ENCODE data around the gene RHOBTB1. TPM values are rescaled to one million over a fixed set of nuclear protein-coding genes. Genes with fewer than 3 reads are reported as not detected.

RHOBTB1 gene
- total and polyA plus RNA-seq, 9 of the 15 experiments (the other 6 are each of a cell fraction or from before 2014, with no cell fraction given), result 1.7 to 11.7 (median 9.3) TPM

GRCh38 chr10:60942788-60943315 lies 1.1 kb downstream of the RHOBTB1 start (continued):
- TF ChIP-seq ZNF449 (CRISPR knock-in tag; IDR thresholded peaks at IDR 0.05), result no peak
- no peak for TF ChIP-seq DEAF1 (CRISPR knock-in tag; IDR thresholded peaks at IDR 0.05)
- no peak for TF ChIP-seq ZNF717 (CRISPR knock-in tag; IDR thresholded peaks at IDR 0.05)
- 0 out of 2 replicates have a peak, but pooled peaks have one; percentile 26 for TF ChIP-seq ZBTB17 (CRISPR knock-in tag; IDR thresholded peaks at IDR 0.05)
- TF ChIP-seq NR2C1 (IDR thresholded peaks at IDR 0.05), result no peak
- no peak for TF ChIP-seq NR2C1 (tag; IDR thresholded peaks at IDR 0.05)

GRCh38 chr10:60942134-60942787 lies 1.7 kb downstream of the RHOBTB1 start:
- Histone ChIP-seq H3K4me2 (ENCODE audit: insufficient read depth, low read length) (peak overlapping the region; percentile 92; the same call in 1 of the 2 replicates), H3K36me3 (ENCODE audit: control insufficient read depth, insufficient read depth, low read length) (no peaks in the 10 kb centered on the region), H3K79me2 (ENCODE audit: control insufficient read depth, insufficient read depth, low read length) (no peaks in the 10 kb centered on the region), H3K27me3 (ENCODE audit: control insufficient read depth in 2 of 2, insufficient read depth in 2 of 2, low read length in 2 of 2) (no peaks in the 10 kb centered on the region), H2AFZ (ENCODE audit: low read depth, low read length) (peak overlapping the region; percentile 95), H3K9me1 (ENCODE audit: control insufficient read depth, insufficient read depth, low read length) (no peaks in the 10 kb centered on the region), H3K4me1 (replicated peaks in 1 of 2; ENCODE audit: control insufficient read depth in 2 of 2, insufficient read depth in 2 of 2, low read length in 2 of 2) (peaks cover 23 to 24% of the 10 kb centered on the region in 2 experiments; a peak in 4 of 5 replicates), H3K27ac (ENCODE audit: extremely low read depth, low read depth, low read length) (peak overlapping the region; percentile 13; the same call in 1 of the 3 replicates), H3K9me3 (replicated peaks; ENCODE audit: control insufficient read depth, insufficient read depth, low read depth, low read length) (no peaks in the 10 kb centered on the region), H3K9ac (ENCODE audit: insufficient read depth in 1 of 2, low read depth in 2 of 2, low read length in 2 of 2) (peak overlapping the region in 1 of 2 experiments; percentile 86; a peak in 2 of 4 replicates), H3K4me3 (peak overlapping the region; percentile 67; the same call in 1 of the 2 replicates), H4K20me1 (replicated peaks; ENCODE audit: control insufficient read depth, insufficient read depth, low read length) (no peaks in the 10 kb centered on the region)
- WGBS (ENCODE audit: insufficient coverage, low coverage, missing lambda C conversion rate), result 43% methylated on average over 2 of the region's 2 CpGs
- BruUV-seq (replicated peaks), result no TSS peak
- intact Hi-C loops (cut with micrococcal nuclease) (no loop called here), in situ Hi-C loops (cut with MboI) (no loop called here)
- ChIA-PET POLR2A (interaction anchor here (0.9 to 2.5 kb wide), 6 partner anchors 9 to 33 kb away, joined by 3 to 18 read pairs (median 4); no protein-coding TSS in a partner anchor), CTCF (ENCODE audit: low intra/inter-chr PET ratio) (no interaction called here)
- no peak for FAIRE-seq
- TF ChIP-seq MECOM (CRISPR knock-in tag; IDR thresholded peaks at IDR 0.05), result 0 out of 2 replicates have a peak, but pooled peaks have one; percentile 7
- TF ChIP-seq FOXJ2 (tag; IDR thresholded peaks at IDR 0.05), result peak; percentile 6; the same call in 1 of the 2 replicates
- no peak for TF ChIP-seq PHTF2 (CRISPR knock-in tag; IDR thresholded peaks at IDR 0.05)
- TF ChIP-seq FOXK2 (conservative IDR thresholded peaks at IDR 0.05 in 1 of 2, IDR thresholded peaks at IDR 0.05 in 1 of 2; ENCODE audit: low read depth in 2 of 2), result 0 out of 4 replicates have a peak, but pooled peaks of 1 of the 2 experiments have one; percentile 43
- TF ChIP-seq ADNP (tag; IDR thresholded peaks at IDR 0.05), result 0 out of 2 replicates have a peak, but pooled peaks have one; percentile 14
- no peak for TF ChIP-seq NEUROD1 (IDR thresholded peaks at IDR 0.05; ENCODE audit: borderline replicate concordance, low read depth, low read length, partially characterized antibody)
- no peak for DNase-seq (ENCODE audit: extremely low read depth in 1 of 4, low spot score in 3 of 4)
- ATAC-seq, result no peak

Measured in K562 (cell line).